SK-N-SH (cell line): Measurements from ENCODE around the gene THBS3. TPM values are rescaled to one million over a fixed set of nuclear protein-coding genes. Genes with fewer than 3 reads are reported as not detected.
A peak's percentile ranks its signal among the peaks of the same experiment; 100 is the strongest.

Experiments
- CTCF ChIA-PET: fragments of 300-600, 350-600 bp; formaldehyde crosslinking; extraction: SDS; loops from one replicate; lab custom pipeline; 2021; lab: Yijun Ruan, JAX
- POLR2A ChIA-PET: fragments of 350-600 bp; sonication (Branson Sonifier 250); formaldehyde crosslinking; extraction: SDS; loops from one replicate; lab custom pipeline; 2020; ENCODE audit warnings: antibody characterized with exemption, inconsistent platforms; lab: Yijun Ruan, JAX
- DNase-seq: peaks from one replicate; pipeline ENCODE4 v3.0.0; 2012
- H2AFZ ChIP-seq: fragments of 200-600 bp; sonication (generic); 2 replicates; pipeline ENCODE4 v1.8.1; 2016; ENCODE audit warnings: antibody characterized with exemption, mild to moderate bottlenecking, low read depth
- H3F3A ChIP-seq: fragments of 200-600 bp; sonication (generic); replicated peaks from 2 replicates; pipeline ENCODE3; 2016; ENCODE audit warnings: antibody characterized with exemption, mild to moderate bottlenecking; ENCODE audit not compliant: insufficient read depth
- H3K27ac ChIP-seq, 2 experiments: fragments of 200-500 bp in 1 of 2; fragments of 200-600 bp in 1 of 2; sonication (Bioruptor generic) in 1 of 2; sonication (generic), shearing (Covaris generic) in 1 of 2; 2 replicates each; pipeline versions ENCODE4 v1.5.1 to v1.6.1; 2014 to 2016; ENCODE audit warnings: low read depth in 2 of 2, inconsistent platforms in 1 of 2, low read length in 1 of 2, mild to moderate bottlenecking in 1 of 2, mixed read lengths in 1 of 2
- H3K27me3 ChIP-seq: fragments of 200-600 bp; sonication (generic), shearing (Covaris generic); 2 replicates; pipeline ENCODE4 v1.6.1; 2016; ENCODE audit warnings: mixed run types; ENCODE audit not compliant: insufficient read depth
- H3K36me3 ChIP-seq, 2 experiments: fragments of 200-500 bp in 1 of 2; fragments of 200-600 bp in 1 of 2; sonication (Bioruptor generic) in 1 of 2; sonication (generic) in 1 of 2; replicated peaks in 1 of 2; 2 replicates each; pipeline versions ENCODE3 to v1.5.1; 2014 to 2016; ENCODE audit warnings: low read length in 1 of 2, mild to moderate bottlenecking in 1 of 2; ENCODE audit not compliant: insufficient read depth in 2 of 2, control insufficient read depth in 1 of 2
- H3K4me1 ChIP-seq, 2 experiments: fragments of 200-500 bp in 1 of 2; fragments of 200-600 bp in 1 of 2; sonication (Bioruptor generic) in 1 of 2; sonication (generic), shearing (Covaris generic) in 1 of 2; 2 replicates each; pipeline versions ENCODE4 v1.5.1 to v1.6.1; 2014 to 2016; ENCODE audit warnings: low read depth in 1 of 2, low read length in 1 of 2, mixed run types in 1 of 2; ENCODE audit not compliant: insufficient read depth in 2 of 2, control insufficient read depth in 1 of 2
- H3K4me2 ChIP-seq: fragments of 200-600 bp; sonication (generic), shearing (Covaris generic); 2 replicates; pipeline ENCODE4 v1.6.1; 2017; ENCODE audit warnings: mixed run types
- H3K4me3 ChIP-seq, 2 experiments: fragments of 200-500 bp in 1 of 2; fragments of 200-600 bp in 1 of 2; sonication (Bioruptor generic) in 1 of 2; sonication (generic), shearing (Covaris generic) in 1 of 2; 2 replicates each; pipeline versions ENCODE4 v1.5.1 to v1.8.1; 2014 to 2016; ENCODE audit warnings: low read depth in 2 of 2, inconsistent platforms in 1 of 2, low read length in 1 of 2, mild to moderate bottlenecking in 1 of 2, mixed read lengths in 1 of 2, moderate library complexity in 1 of 2
- H3K79me2 ChIP-seq: fragments of 200-600 bp; sonication (generic); 2 replicates; pipeline ENCODE4 v1.8.1; 2017; ENCODE audit warnings: mild to moderate bottlenecking; ENCODE audit not compliant: insufficient read depth
- H3K9ac ChIP-seq: fragments of 200-600 bp; sonication (generic); 2 replicates; pipeline ENCODE4 v1.6.1; 2017; ENCODE audit warnings: mixed run types
- H3K9me2 ChIP-seq: fragments of 200-600 bp; sonication (generic); 2 replicates; pipeline ENCODE4 v1.6.1; 2017; ENCODE audit warnings: mixed run types
- H3K9me3 ChIP-seq: fragments of 200-600 bp; sonication (generic); 2 replicates; pipeline ENCODE4 v1.6.1; 2017; ENCODE audit warnings: mixed run types, mild to moderate bottlenecking, moderate library complexity
- H4K20me1 ChIP-seq: fragments of 200-600 bp; sonication (generic); 2 replicates; pipeline ENCODE4 v1.6.1; 2017; ENCODE audit warnings: mild to moderate bottlenecking, mixed run types; ENCODE audit not compliant: insufficient read depth
- CHD2 ChIP-seq: fragments of 150-350 bp; IDR thresholded peaks from 2 replicates; pipeline ENCODE4 v1.6.1; 2018; ENCODE audit warnings: low read length; ENCODE audit not compliant: partially characterized antibody
- ELF1 ChIP-seq: IDR thresholded peaks from 2 replicates; pipeline ENCODE4 v1.4.0; 2012
- EP300 ChIP-seq, 2 experiments: IDR thresholded peaks; 2 replicates each; pipeline versions ENCODE4 v1.4.0 to v1.6.1; 2012; ENCODE audit warnings: borderline replicate concordance in 1 of 2, low read depth in 1 of 2, low read length in 1 of 2
- FOSL2 ChIP-seq: IDR thresholded peaks from 2 replicates; pipeline ENCODE4 v1.4.0; 2012; ENCODE audit warnings: low read depth, mild to moderate bottlenecking, moderate library complexity, borderline replicate concordance
- GABPA ChIP-seq: IDR thresholded peaks from 2 replicates; pipeline ENCODE4 v1.4.0; 2012; ENCODE audit warnings: low read depth, mild to moderate bottlenecking
- GATA2 ChIP-seq: sonication (generic); formaldehyde crosslinking; IDR thresholded peaks from 2 replicates; pipeline ENCODE4 v1.5.0; 2020; ENCODE audit warnings: mild to moderate bottlenecking, missing genetic modification reagents
- NFIC ChIP-seq: IDR thresholded peaks from 2 replicates; pipeline ENCODE4 v1.4.0; 2012; ENCODE audit warnings: borderline replicate concordance
- RAD21 ChIP-seq: IDR thresholded peaks from 2 replicates; pipeline ENCODE4 v1.6.1; 2012; ENCODE audit warnings: mild to moderate bottlenecking, low read length
- RCOR1 ChIP-seq: fragments of 150-350 bp; IDR thresholded peaks from 2 replicates; pipeline ENCODE4 v1.6.1; 2017; ENCODE audit warnings: antibody characterized with exemption, low read length
- RFX5 ChIP-seq: IDR thresholded peaks from 2 replicates; pipeline ENCODE4 v1.6.1; 2012; ENCODE audit warnings: mild to moderate bottlenecking, improper control_type of control experiment, low read length
- SIN3A ChIP-seq: IDR thresholded peaks from 2 replicates; pipeline ENCODE4 v1.6.1; 2012; ENCODE audit warnings: low read depth, mild to moderate bottlenecking, low read length, moderate library complexity, borderline replicate concordance
- TAF1 ChIP-seq: IDR thresholded peaks from 2 replicates; pipeline ENCODE4 v1.6.1; 2012; ENCODE audit warnings: low read depth, mild to moderate bottlenecking, low read length, moderate library complexity, borderline replicate concordance
- TEAD4 ChIP-seq: IDR thresholded peaks from 2 replicates; pipeline ENCODE4 v1.4.0; 2012; ENCODE audit warnings: mild to moderate bottlenecking, borderline replicate concordance; ENCODE audit not compliant: insufficient read depth
- WGBS: methylation state at CpG from one replicate; pipeline ENCODE4 v1.1.6; 2017; ENCODE audit warnings: low lambda C conversion rate; 5-methylcytosine and 5-hydroxymethylcytosine counted together
- polyA plus RNA-seq, 3 experiments: library from polyadenylated mRNA; depleted of rRNA; stranded (reverse); fragments of >200 nt; gene quantifications; 2 replicates each; pipeline ENCODE4 v1.2.3, GENCODE V29; 2012
- TF ChIP-seq, protein P1 (sequence below): IDR thresholded peaks from 2 replicates; pipeline ENCODE4 v1.6.1; 2012; ENCODE audit warnings: mild to moderate bottlenecking, low read depth, low read length, moderate library complexity
- TF ChIP-seq, protein P2 (sequence below): IDR thresholded peaks from 2 replicates; pipeline ENCODE4 v1.4.0; 2012; ENCODE audit warnings: low read depth, borderline replicate concordance
- TF ChIP-seq, protein P3 (sequence below): fragments of 150-350 bp; IDR thresholded peaks from 2 replicates; pipeline ENCODE4 v1.6.1; 2017; ENCODE audit warnings: antibody characterized with exemption, low read length, low read depth, borderline replicate concordance
- TF ChIP-seq, protein P4 (sequence below): IDR thresholded peaks from 2 replicates; pipeline ENCODE4 v1.4.0; 2012; ENCODE audit warnings: low read depth, borderline replicate concordance
- TF ChIP-seq, protein P5 (sequence below): fragments of 200-600 bp; sonication (generic); IDR thresholded peaks from 2 replicates; pipeline ENCODE4 v1.6.1; 2017; ENCODE audit warnings: antibody characterized with exemption, mild to moderate bottlenecking, moderate library complexity
- TF ChIP-seq, protein P6 (sequence below): IDR thresholded peaks from 2 replicates; pipeline ENCODE4 v1.4.0; 2012; ENCODE audit warnings: low read depth
- TF ChIP-seq, protein P7 (sequence below): IDR thresholded peaks from 2 replicates; pipeline ENCODE4; 2012

The THBS3 gene
- polyA plus RNA-seq, 1 of the 3 experiments (the other 2 are of a cell fraction) = 124 TPM

DNA sequence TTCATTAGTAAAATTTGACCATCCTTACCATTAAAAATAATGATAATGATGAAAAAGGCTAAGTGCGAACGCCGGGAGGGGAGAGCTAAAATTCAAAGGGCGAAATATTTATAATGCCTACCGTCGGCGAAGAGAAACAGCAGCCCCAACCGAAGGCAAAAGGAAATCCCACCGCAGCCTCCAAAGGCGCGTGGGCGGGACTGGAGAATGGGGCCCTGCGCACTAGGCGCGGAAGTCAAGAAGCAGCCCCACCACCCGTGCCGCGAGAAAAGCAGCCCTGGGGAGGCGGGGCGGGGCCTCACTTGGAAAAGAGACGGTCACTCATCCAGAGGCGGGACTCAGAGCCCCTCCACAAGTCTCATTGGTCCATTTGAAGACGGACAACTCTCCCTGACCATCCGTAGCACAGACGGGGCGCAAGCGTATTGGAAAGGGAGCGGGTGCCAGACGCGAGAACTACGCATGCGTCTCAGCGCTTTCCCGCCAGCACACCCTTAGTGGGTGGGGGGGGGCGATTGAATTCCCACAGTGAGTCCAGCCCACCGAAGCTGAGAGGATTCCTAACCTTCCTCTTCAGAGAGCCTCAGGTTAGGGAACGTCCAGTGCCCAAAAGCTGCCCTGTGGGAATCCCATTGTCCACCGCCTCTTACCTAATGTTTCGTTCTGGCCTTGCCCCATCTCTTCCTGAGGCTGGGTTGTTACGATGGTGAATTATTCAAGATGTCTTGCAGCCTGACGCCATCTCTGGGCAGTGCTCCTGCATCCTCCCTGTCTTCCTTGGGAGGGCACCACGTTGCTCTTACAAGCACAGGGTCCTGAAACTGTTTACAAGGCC is 19.8 kb upstream of the THBS3 start:
- peak overlapping the region; percentile 60 to 69 for H3K4me3 ChIP-seq
- ChIA-PET CTCF (interaction anchor here (0.6 to 4.1 kb wide), 22 partner anchors 12 to 719 kb away, joined by 3 to 48 read pairs (median 4); partner anchors contain the start of genes ENTREP3, KRTCAP2, MTX1 and THBS3), POLR2A (interaction anchor here (0.6 to 1.2 kb wide), 5 partner anchors 9 to 38 kb away, joined by 3 to 5 read pairs (median 3); partner anchors contain the start of gene THBS3)
- H3K79me2 ChIP-seq = peaks cover 28% of the 10 kb centered on the region
- H3K9me2 ChIP-seq = no peaks in the 10 kb centered on the region
- H3K4me2 ChIP-seq = peak overlapping the region; percentile 91
- DNase-seq = peak; percentile 97
- H3K9me3 ChIP-seq = no peaks in the 10 kb centered on the region
- WGBS = 4% methylated on average over 26 of the region's 42 CpGs
- peak overlapping the region; percentile 86 to 93 for H3K27ac ChIP-seq
- H2AFZ ChIP-seq = peak overlapping the region; percentile 83
- H3K4me1 ChIP-seq = peaks cover 12 to 14% of the 10 kb centered on the region in 2 experiments; a peak in 3 of 4 replicates
- peak overlapping the region; percentile 85 for H3K9ac ChIP-seq
- H4K20me1 ChIP-seq = no peaks in the 10 kb centered on the region
- no peaks in the 10 kb centered on the region for H3K27me3 ChIP-seq
- H3F3A ChIP-seq = peaks cover 34% of the 10 kb centered on the region
- H3K36me3 ChIP-seq = no peaks in the 10 kb centered on the region
- TF ChIP-seq RAD21 (no peak), FOSL2 (no peak), GABPA (0 out of 2 replicates have a peak, but pooled peaks have one; percentile 18), TAF1 (peak; percentile 79), SIN3A (peak; percentile 78), GATA2 (CRISPR knock-in tag) (no peak), NFIC (no peak), CHD2 (peak; percentile 88), ELF1 (peak; percentile 40; the same call in 1 of the 2 replicates), TEAD4 (no peak), EP300 (IDR thresholded peaks at IDR 0.05; ENCODE audit: borderline replicate concordance in 1 of 2, low read depth in 1 of 2, low read length in 1 of 2) (no peak), RFX5 (no peak), RCOR1 (no peak; the same call in 1 of the 2 replicates)
- TF ChIP-seq, protein P1, sequence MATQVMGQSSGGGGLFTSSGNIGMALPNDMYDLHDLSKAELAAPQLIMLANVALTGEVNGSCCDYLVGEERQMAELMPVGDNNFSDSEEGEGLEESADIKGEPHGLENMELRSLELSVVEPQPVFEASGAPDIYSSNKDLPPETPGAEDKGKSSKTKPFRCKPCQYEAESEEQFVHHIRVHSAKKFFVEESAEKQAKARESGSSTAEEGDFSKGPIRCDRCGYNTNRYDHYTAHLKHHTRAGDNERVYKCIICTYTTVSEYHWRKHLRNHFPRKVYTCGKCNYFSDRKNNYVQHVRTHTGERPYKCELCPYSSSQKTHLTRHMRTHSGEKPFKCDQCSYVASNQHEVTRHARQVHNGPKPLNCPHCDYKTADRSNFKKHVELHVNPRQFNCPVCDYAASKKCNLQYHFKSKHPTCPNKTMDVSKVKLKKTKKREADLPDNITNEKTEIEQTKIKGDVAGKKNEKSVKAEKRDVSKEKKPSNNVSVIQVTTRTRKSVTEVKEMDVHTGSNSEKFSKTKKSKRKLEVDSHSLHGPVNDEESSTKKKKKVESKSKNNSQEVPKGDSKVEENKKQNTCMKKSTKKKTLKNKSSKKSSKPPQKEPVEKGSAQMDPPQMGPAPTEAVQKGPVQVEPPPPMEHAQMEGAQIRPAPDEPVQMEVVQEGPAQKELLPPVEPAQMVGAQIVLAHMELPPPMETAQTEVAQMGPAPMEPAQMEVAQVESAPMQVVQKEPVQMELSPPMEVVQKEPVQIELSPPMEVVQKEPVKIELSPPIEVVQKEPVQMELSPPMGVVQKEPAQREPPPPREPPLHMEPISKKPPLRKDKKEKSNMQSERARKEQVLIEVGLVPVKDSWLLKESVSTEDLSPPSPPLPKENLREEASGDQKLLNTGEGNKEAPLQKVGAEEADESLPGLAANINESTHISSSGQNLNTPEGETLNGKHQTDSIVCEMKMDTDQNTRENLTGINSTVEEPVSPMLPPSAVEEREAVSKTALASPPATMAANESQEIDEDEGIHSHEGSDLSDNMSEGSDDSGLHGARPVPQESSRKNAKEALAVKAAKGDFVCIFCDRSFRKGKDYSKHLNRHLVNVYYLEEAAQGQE = peak; percentile 42; the same call in 1 of the 2 replicates
- TF ChIP-seq, protein P2, sequence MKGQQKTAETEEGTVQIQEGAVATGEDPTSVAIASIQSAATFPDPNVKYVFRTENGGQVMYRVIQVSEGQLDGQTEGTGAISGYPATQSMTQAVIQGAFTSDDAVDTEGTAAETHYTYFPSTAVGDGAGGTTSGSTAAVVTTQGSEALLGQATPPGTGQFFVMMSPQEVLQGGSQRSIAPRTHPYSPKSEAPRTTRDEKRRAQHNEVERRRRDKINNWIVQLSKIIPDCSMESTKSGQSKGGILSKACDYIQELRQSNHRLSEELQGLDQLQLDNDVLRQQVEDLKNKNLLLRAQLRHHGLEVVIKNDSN = peak; percentile 28; the same call in 1 of the 2 replicates
- TF ChIP-seq, protein P3, sequence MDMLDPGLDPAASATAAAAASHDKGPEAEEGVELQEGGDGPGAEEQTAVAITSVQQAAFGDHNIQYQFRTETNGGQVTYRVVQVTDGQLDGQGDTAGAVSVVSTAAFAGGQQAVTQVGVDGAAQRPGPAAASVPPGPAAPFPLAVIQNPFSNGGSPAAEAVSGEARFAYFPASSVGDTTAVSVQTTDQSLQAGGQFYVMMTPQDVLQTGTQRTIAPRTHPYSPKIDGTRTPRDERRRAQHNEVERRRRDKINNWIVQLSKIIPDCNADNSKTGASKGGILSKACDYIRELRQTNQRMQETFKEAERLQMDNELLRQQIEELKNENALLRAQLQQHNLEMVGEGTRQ = no peak
- TF ChIP-seq, protein P4, sequence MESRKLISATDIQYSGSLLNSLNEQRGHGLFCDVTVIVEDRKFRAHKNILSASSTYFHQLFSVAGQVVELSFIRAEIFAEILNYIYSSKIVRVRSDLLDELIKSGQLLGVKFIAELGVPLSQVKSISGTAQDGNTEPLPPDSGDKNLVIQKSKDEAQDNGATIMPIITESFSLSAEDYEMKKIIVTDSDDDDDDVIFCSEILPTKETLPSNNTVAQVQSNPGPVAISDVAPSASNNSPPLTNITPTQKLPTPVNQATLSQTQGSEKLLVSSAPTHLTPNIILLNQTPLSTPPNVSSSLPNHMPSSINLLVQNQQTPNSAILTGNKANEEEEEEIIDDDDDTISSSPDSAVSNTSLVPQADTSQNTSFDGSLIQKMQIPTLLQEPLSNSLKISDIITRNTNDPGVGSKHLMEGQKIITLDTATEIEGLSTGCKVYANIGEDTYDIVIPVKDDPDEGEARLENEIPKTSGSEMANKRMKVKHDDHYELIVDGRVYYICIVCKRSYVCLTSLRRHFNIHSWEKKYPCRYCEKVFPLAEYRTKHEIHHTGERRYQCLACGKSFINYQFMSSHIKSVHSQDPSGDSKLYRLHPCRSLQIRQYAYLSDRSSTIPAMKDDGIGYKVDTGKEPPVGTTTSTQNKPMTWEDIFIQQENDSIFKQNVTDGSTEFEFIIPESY = no peak
- TF ChIP-seq, protein P5, sequence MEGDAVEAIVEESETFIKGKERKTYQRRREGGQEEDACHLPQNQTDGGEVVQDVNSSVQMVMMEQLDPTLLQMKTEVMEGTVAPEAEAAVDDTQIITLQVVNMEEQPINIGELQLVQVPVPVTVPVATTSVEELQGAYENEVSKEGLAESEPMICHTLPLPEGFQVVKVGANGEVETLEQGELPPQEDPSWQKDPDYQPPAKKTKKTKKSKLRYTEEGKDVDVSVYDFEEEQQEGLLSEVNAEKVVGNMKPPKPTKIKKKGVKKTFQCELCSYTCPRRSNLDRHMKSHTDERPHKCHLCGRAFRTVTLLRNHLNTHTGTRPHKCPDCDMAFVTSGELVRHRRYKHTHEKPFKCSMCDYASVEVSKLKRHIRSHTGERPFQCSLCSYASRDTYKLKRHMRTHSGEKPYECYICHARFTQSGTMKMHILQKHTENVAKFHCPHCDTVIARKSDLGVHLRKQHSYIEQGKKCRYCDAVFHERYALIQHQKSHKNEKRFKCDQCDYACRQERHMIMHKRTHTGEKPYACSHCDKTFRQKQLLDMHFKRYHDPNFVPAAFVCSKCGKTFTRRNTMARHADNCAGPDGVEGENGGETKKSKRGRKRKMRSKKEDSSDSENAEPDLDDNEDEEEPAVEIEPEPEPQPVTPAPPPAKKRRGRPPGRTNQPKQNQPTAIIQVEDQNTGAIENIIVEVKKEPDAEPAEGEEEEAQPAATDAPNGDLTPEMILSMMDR = no peak
- TF ChIP-seq, protein P6, sequence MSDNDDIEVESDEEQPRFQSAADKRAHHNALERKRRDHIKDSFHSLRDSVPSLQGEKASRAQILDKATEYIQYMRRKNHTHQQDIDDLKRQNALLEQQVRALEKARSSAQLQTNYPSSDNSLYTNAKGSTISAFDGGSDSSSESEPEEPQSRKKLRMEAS = peak; percentile 71; the same call in 1 of the 2 replicates
- TF ChIP-seq, protein P7, sequence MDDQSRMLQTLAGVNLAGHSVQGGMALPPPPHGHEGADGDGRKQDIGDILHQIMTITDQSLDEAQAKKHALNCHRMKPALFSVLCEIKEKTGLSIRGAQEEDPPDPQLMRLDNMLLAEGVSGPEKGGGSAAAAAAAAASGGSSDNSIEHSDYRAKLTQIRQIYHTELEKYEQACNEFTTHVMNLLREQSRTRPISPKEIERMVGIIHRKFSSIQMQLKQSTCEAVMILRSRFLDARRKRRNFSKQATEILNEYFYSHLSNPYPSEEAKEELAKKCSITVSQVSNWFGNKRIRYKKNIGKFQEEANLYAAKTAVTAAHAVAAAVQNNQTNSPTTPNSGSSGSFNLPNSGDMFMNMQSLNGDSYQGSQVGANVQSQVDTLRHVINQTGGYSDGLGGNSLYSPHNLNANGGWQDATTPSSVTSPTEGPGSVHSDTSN = peak; percentile 98
